H1 (cell line): ENCODE results near the gene CBLC. TPM values are rescaled to one million over a fixed set of nuclear protein-coding genes. Genes with fewer than 3 reads are reported as not detected.

Experiments used
- CBX5 ChIP-seq: fragments of 300-800, 300-1000 bp; sonication (generic); IDR thresholded peaks from 2 replicates; pipeline ENCODE4 v1.7.1; 2016; ENCODE audit warnings: antibody characterized with exemption, low read length, low read depth
- NRF1 ChIP-seq: IDR thresholded peaks from 2 replicates; pipeline ENCODE4 v1.6.1; 2011; ENCODE audit warnings: mild to moderate bottlenecking, low read depth, low read length, improper control_type of control experiment
- RBBP5 ChIP-seq: IDR thresholded peaks from 2 replicates; pipeline ENCODE4 v1.7.1; 2012; ENCODE audit warnings: low read depth, mild to moderate bottlenecking, inconsistent platforms, low read length, moderate library complexity, borderline replicate concordance
- polyA plus RNA-seq, 7 experiments: library from polyadenylated mRNA; depleted of rRNA in 3 of 7; stranded (reverse) in 5 of 7; unstranded in 2 of 7; fragments of >200 nt in 5 of 7; fragments of 200-250 nt in 2 of 7; gene quantifications; 1 replicate in 5 of 7; 2 replicates in 1 of 7; 4 replicates in 1 of 7; pipeline versions ENCODE4 v1.2.1 to v1.2.3, GENCODE V29; 2011 to 2013; ENCODE audit warnings: missing spikeins in 2 of 7, mixed read lengths in 2 of 7
- total RNA-seq: library from RNA; stranded (reverse); fragmentation: NEBNext Ultra II Directional; extraction: Animal tissue kit (Norgen Biotek cat#: 25700); gene quantifications from 2 replicates; pipeline ENCODE4 v1.2.1, GENCODE V29; 2021
- TF ChIP-seq, protein P1 (sequence below): IDR thresholded peaks from 2 replicates; pipeline ENCODE4 v1.6.1; 2012; ENCODE audit warnings: inconsistent platforms
- TF ChIP-seq, protein P2 (sequence below): fragments of 300-600 bp; sonication (generic); IDR thresholded peaks from 2 replicates; pipeline ENCODE4 v1.7.1; 2012; ENCODE audit warnings: low read length, moderate library complexity, mild to moderate bottlenecking, inconsistent platforms; ENCODE audit not compliant: insufficient replicate concordance
- TF ChIP-seq, protein P3 (sequence below): IDR thresholded peaks from 2 replicates; pipeline ENCODE4 v1.6.1; 2012; ENCODE audit warnings: low read length, inconsistent platforms

CBLC gene
- total and polyA plus RNA-seq, 2 of the 8 experiments (the other 6 are each of a cell fraction or from before 2014, with no cell fraction given), result 17.4 to 35.7 TPM

DNA sequence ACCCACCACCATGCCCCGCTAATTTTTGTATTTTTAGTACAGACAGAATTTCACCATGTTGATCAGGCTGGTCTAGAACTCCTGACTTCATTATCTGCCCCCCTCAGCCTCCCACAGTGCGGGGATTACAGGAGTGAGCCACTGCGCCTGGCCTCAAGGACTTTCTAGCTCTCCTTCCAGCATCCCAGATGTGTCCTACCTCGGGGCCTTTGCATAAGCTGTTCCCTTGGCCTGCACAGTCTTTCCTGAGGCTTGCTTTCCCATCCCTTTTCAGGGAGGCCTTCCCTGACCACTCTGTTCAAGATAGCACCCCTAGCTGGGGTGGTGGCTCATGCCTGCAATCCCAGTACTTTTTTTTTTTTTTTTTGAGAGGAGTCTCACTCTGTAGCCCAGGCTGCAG, 16.9 kb downstream of the CBLC start (continued):
- TF ChIP-seq, protein P1, sequence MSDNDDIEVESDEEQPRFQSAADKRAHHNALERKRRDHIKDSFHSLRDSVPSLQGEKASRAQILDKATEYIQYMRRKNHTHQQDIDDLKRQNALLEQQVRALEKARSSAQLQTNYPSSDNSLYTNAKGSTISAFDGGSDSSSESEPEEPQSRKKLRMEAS, result no peak
- TF ChIP-seq CBX5 (no peak), RBBP5 (no peak), NRF1 (no peak)
- TF ChIP-seq, protein P2, sequence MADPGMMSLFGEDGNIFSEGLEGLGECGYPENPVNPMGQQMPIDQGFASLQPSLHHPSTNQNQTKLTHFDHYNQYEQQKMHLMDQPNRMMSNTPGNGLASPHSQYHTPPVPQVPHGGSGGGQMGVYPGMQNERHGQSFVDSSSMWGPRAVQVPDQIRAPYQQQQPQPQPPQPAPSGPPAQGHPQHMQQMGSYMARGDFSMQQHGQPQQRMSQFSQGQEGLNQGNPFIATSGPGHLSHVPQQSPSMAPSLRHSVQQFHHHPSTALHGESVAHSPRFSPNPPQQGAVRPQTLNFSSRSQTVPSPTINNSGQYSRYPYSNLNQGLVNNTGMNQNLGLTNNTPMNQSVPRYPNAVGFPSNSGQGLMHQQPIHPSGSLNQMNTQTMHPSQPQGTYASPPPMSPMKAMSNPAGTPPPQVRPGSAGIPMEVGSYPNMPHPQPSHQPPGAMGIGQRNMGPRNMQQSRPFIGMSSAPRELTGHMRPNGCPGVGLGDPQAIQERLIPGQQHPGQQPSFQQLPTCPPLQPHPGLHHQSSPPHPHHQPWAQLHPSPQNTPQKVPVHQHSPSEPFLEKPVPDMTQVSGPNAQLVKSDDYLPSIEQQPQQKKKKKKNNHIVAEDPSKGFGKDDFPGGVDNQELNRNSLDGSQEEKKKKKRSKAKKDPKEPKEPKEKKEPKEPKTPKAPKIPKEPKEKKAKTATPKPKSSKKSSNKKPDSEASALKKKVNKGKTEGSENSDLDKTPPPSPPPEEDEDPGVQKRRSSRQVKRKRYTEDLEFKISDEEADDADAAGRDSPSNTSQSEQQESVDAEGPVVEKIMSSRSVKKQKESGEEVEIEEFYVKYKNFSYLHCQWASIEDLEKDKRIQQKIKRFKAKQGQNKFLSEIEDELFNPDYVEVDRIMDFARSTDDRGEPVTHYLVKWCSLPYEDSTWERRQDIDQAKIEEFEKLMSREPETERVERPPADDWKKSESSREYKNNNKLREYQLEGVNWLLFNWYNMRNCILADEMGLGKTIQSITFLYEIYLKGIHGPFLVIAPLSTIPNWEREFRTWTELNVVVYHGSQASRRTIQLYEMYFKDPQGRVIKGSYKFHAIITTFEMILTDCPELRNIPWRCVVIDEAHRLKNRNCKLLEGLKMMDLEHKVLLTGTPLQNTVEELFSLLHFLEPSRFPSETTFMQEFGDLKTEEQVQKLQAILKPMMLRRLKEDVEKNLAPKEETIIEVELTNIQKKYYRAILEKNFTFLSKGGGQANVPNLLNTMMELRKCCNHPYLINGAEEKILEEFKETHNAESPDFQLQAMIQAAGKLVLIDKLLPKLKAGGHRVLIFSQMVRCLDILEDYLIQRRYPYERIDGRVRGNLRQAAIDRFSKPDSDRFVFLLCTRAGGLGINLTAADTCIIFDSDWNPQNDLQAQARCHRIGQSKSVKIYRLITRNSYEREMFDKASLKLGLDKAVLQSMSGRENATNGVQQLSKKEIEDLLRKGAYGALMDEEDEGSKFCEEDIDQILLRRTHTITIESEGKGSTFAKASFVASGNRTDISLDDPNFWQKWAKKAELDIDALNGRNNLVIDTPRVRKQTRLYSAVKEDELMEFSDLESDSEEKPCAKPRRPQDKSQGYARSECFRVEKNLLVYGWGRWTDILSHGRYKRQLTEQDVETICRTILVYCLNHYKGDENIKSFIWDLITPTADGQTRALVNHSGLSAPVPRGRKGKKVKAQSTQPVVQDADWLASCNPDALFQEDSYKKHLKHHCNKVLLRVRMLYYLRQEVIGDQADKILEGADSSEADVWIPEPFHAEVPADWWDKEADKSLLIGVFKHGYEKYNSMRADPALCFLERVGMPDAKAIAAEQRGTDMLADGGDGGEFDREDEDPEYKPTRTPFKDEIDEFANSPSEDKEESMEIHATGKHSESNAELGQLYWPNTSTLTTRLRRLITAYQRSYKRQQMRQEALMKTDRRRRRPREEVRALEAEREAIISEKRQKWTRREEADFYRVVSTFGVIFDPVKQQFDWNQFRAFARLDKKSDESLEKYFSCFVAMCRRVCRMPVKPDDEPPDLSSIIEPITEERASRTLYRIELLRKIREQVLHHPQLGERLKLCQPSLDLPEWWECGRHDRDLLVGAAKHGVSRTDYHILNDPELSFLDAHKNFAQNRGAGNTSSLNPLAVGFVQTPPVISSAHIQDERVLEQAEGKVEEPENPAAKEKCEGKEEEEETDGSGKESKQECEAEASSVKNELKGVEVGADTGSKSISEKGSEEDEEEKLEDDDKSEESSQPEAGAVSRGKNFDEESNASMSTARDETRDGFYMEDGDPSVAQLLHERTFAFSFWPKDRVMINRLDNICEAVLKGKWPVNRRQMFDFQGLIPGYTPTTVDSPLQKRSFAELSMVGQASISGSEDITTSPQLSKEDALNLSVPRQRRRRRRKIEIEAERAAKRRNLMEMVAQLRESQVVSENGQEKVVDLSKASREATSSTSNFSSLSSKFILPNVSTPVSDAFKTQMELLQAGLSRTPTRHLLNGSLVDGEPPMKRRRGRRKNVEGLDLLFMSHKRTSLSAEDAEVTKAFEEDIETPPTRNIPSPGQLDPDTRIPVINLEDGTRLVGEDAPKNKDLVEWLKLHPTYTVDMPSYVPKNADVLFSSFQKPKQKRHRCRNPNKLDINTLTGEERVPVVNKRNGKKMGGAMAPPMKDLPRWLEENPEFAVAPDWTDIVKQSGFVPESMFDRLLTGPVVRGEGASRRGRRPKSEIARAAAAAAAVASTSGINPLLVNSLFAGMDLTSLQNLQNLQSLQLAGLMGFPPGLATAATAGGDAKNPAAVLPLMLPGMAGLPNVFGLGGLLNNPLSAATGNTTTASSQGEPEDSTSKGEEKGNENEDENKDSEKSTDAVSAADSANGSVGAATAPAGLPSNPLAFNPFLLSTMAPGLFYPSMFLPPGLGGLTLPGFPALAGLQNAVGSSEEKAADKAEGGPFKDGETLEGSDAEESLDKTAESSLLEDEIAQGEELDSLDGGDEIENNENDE, result no peak
- TF ChIP-seq, protein P3, sequence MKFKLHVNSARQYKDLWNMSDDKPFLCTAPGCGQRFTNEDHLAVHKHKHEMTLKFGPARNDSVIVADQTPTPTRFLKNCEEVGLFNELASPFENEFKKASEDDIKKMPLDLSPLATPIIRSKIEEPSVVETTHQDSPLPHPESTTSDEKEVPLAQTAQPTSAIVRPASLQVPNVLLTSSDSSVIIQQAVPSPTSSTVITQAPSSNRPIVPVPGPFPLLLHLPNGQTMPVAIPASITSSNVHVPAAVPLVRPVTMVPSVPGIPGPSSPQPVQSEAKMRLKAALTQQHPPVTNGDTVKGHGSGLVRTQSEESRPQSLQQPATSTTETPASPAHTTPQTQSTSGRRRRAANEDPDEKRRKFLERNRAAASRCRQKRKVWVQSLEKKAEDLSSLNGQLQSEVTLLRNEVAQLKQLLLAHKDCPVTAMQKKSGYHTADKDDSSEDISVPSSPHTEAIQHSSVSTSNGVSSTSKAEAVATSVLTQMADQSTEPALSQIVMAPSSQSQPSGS, result no peak
